GM12864 (cell line): ENCODE results near the gene OPHN1.

Experiments
- DNase-seq: peaks from one replicate; pipeline ENCODE4 v3.0.0-alpha.2; 2011; ENCODE audit warnings: low read depth
- H3K4me3 ChIP-seq: 2 replicates; pipeline ENCODE4 v1.5.1; 2011; ENCODE audit warnings: mild to moderate bottlenecking, low read depth, low read length, control low read depth
- CTCF ChIP-seq: IDR thresholded peaks from 2 replicates; pipeline ENCODE4 v1.5.1; 2011; ENCODE audit warnings: low read depth, mild to moderate bottlenecking, moderate library complexity, low read length, control low read depth, inconsistent platforms; ENCODE audit errors: missing control alignments

The OPHN1 gene

GRCh38 chrX:68433155-68433980, at the start of gene OPHN1:
TSS of gene OPHN1 (minus strand) at chrX:68433495. CDS start at chrX:68433020, 475 bp downstream.
- DNase-seq = no peak
- TF ChIP-seq CTCF = no peak
- no peak within 1 kb of the TSS for H3K4me3 ChIP-seq

- DNase-seq = no peak
- TF ChIP-seq CTCF = no peak
- no peak overlapping the region for H3K4me3 ChIP-seq
Measured at GRCh38 chrX:68480969-68481368, 47.7 kb upstream of the OPHN1 start.

- H3K4me3 ChIP-seq = no peak overlapping the region
- DNase-seq = no peak
- no peak for TF ChIP-seq CTCF
Measured at GRCh38 chrX:68464796-68465195, 31.5 kb upstream of the OPHN1 start.

- DNase-seq = no peak
- no peak overlapping the region for H3K4me3 ChIP-seq
- TF ChIP-seq CTCF = no peak
Measured at GRCh38 chrX:68463880-68464279, 30.6 kb upstream of the OPHN1 start.

GRCh38 chrX:68462653-68463052, 29.4 kb upstream of the OPHN1 start:
- peak; percentile 48 for TF ChIP-seq CTCF
- DNase-seq = no peak
- H3K4me3 ChIP-seq = no peak overlapping the region

- H3K4me3 ChIP-seq = no peak overlapping the region
- no peak for DNase-seq
- TF ChIP-seq CTCF = no peak
Measured at GRCh38 chrX:68462197-68462596, 28.9 kb upstream of the OPHN1 start.

- no peak for DNase-seq
- no peak for TF ChIP-seq CTCF
- H3K4me3 ChIP-seq = no peak overlapping the region
Measured at GRCh38 chrX:68461576-68461975, 28.3 kb upstream of the OPHN1 start.
